Loucy (cell line): Measurements from ENCODE around the gene CFAP54.

Experiments used
- H2AFZ ChIP-seq: fragments of 200-600 bp; sonication (generic); 2 replicates; pipeline ENCODE4 v1.6.0; 2016; ENCODE audit warnings: antibody characterized with exemption, mild to moderate bottlenecking, low read length, moderate library complexity
- H3F3A ChIP-seq: fragments of 200-600 bp; 2 replicates; pipeline ENCODE4 v1.6.0; 2016; ENCODE audit warnings: antibody characterized with exemption, low read depth, mild to moderate bottlenecking
- H3K27me3 ChIP-seq: fragments of 200-600 bp; sonication (generic); 2 replicates; pipeline ENCODE4 v1.6.1; 2014; ENCODE audit warnings: low read length, mild to moderate bottlenecking; ENCODE audit not compliant: insufficient read depth, poor library complexity, severe bottlenecking
- H3K36me3 ChIP-seq: fragments of 200-600 bp; sonication (generic); 2 replicates; pipeline ENCODE4 v1.6.1; 2016; ENCODE audit warnings: low read length; ENCODE audit not compliant: insufficient read depth
- H3K4me1 ChIP-seq: fragments of 200-600 bp; sonication (generic); 2 replicates; pipeline ENCODE4 v1.5.1; 2014; ENCODE audit warnings: low read length, mild to moderate bottlenecking; ENCODE audit not compliant: insufficient read depth, poor library complexity, severe bottlenecking
- H3K4me2 ChIP-seq: fragments of 200-600 bp; sonication (generic); 2 replicates; pipeline ENCODE4 v1.6.0; 2014; ENCODE audit warnings: antibody characterized with exemption, low read length, low read depth, mild to moderate bottlenecking; ENCODE audit not compliant: poor library complexity, severe bottlenecking
- H3K4me3 ChIP-seq: fragments of 200-600 bp; sonication (generic); 2 replicates; pipeline ENCODE4 v1.5.1; 2014; ENCODE audit warnings: low read length, mild to moderate bottlenecking, mixed read lengths; ENCODE audit not compliant: poor library complexity, severe bottlenecking
- H3K79me2 ChIP-seq: fragments of 200-600 bp; sonication (generic); 2 replicates; pipeline ENCODE4 v1.6.1; 2014; ENCODE audit warnings: low read length; ENCODE audit not compliant: insufficient read depth
- H3K9ac ChIP-seq: fragments of 200-600 bp; sonication (generic); 2 replicates; pipeline ENCODE4 v1.6.0; 2014; ENCODE audit warnings: mild to moderate bottlenecking, low read depth, low read length, moderate library complexity; ENCODE audit not compliant: poor library complexity, severe bottlenecking
- H3K9me2 ChIP-seq: fragments of 200-600 bp; sonication (generic); replicated peaks from 2 replicates; pipeline ENCODE4 v1.6.1; 2016; ENCODE audit warnings: low read depth, low read length, mixed read lengths
- H3K9me3 ChIP-seq: fragments of 200-600 bp; sonication (generic); 2 replicates; pipeline ENCODE4 v1.6.1; 2014; ENCODE audit warnings: mild to moderate bottlenecking, antibody characterized with exemption, low read length, low read depth; ENCODE audit not compliant: insufficient read depth
- H4K20me1 ChIP-seq: fragments of 200-600 bp; sonication (generic); 2 replicates; pipeline ENCODE4 v1.6.0; 2014; ENCODE audit warnings: antibody characterized with exemption, low read length, mild to moderate bottlenecking; ENCODE audit not compliant: insufficient read depth, poor library complexity, severe bottlenecking
- EZH2phosphoT487 ChIP-seq: fragments of 200-600 bp; IDR thresholded peaks from 2 replicates; pipeline ENCODE4 v1.6.1; 2018; ENCODE audit warnings: antibody characterized with exemption, mild to moderate bottlenecking, moderate library complexity, borderline replicate concordance
- TF ChIP-seq, protein P1 (sequence below): fragments of 200-600 bp; sonication (generic); conservative IDR thresholded peaks from 2 replicates; pipeline ENCODE4 v1.5.1; 2014; ENCODE audit warnings: mild to moderate bottlenecking, antibody characterized with exemption, low read length

The CFAP54 gene

DNA sequence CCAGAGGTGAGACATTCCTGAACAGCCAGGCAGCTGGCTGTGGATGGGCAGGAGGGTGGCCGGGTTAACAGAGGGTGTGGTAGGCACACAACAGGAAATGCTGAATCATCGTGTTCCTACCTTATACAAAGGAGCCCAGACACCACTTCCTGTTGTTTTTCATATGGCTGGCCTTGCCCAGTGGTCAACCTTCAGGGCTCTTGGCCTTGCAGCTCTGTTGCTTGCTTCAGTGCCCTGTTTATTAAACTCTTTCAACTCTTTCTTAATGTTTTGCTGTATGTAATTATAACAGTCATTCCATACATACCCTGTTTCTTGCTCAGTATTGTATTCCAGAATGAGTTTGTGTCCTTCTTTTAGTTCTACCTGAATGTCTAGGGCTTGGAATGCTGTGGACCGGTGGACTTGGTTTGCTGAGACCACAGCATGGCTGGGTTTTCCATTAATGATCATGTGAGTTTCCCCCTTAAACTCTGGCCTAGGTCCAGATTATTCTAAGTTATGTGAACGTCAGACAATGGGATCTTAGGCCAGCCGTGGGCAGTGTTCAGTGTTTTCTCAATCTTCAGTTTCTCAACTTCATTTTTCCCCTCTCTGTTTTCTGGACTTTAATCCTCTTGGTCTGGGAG, 11.9 kb downstream of the CFAP54 start:
- H3K79me2 ChIP-seq: no peaks in the 10 kb centered on the region
- peak overlapping the region; percentile 30 for H3K4me3 ChIP-seq
- no peak for TF ChIP-seq EZH2phosphoT487
- TF ChIP-seq, protein P1, sequence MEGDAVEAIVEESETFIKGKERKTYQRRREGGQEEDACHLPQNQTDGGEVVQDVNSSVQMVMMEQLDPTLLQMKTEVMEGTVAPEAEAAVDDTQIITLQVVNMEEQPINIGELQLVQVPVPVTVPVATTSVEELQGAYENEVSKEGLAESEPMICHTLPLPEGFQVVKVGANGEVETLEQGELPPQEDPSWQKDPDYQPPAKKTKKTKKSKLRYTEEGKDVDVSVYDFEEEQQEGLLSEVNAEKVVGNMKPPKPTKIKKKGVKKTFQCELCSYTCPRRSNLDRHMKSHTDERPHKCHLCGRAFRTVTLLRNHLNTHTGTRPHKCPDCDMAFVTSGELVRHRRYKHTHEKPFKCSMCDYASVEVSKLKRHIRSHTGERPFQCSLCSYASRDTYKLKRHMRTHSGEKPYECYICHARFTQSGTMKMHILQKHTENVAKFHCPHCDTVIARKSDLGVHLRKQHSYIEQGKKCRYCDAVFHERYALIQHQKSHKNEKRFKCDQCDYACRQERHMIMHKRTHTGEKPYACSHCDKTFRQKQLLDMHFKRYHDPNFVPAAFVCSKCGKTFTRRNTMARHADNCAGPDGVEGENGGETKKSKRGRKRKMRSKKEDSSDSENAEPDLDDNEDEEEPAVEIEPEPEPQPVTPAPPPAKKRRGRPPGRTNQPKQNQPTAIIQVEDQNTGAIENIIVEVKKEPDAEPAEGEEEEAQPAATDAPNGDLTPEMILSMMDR: no peak
- H3K9me2 ChIP-seq: no peaks in the 10 kb centered on the region
- H4K20me1 ChIP-seq: no peaks in the 10 kb centered on the region
- H3K36me3 ChIP-seq: no peaks in the 10 kb centered on the region
- no peaks in the 10 kb centered on the region for H3K27me3 ChIP-seq
- H3K9ac ChIP-seq: peak overlapping the region; percentile 13
- peak overlapping the region; percentile 18; the same call in 1 of the 2 replicates for H2AFZ ChIP-seq
- H3K4me1 ChIP-seq: peaks cover 32% of the 10 kb centered on the region
- peak overlapping the region; percentile 68 for H3K4me2 ChIP-seq
- no peaks in the 10 kb centered on the region for H3K9me3 ChIP-seq
- H3F3A ChIP-seq: no peaks in the 10 kb centered on the region

GRCh38 chr12:96501908-96502307, 12.5 kb downstream of the CFAP54 start:
- H2AFZ ChIP-seq: peak overlapping the region; percentile 38; the same call in 1 of the 2 replicates
- peaks cover 32% of the 10 kb centered on the region for H3K4me1 ChIP-seq
- TF ChIP-seq EZH2phosphoT487: no peak
- TF ChIP-seq, protein P1: no peak
- no peak overlapping the region for H3K4me3 ChIP-seq
- peak overlapping the region; percentile 68 for H3K4me2 ChIP-seq
- H3K9me2 ChIP-seq: no peaks in the 10 kb centered on the region
- H3K36me3 ChIP-seq: no peaks in the 10 kb centered on the region
- H3K9ac ChIP-seq: peak overlapping the region; percentile 13
- no peaks in the 10 kb centered on the region for H3K9me3 ChIP-seq
- no peaks in the 10 kb centered on the region for H4K20me1 ChIP-seq
- H3F3A ChIP-seq: no peaks in the 10 kb centered on the region
- H3K27me3 ChIP-seq: no peaks in the 10 kb centered on the region
- H3K79me2 ChIP-seq: no peaks in the 10 kb centered on the region

GRCh38 chr12:96502477-96502876, 13.1 kb downstream of the CFAP54 start:
- H3K4me2 ChIP-seq: peak overlapping the region; percentile 5
- no peaks in the 10 kb centered on the region for H3K9me2 ChIP-seq
- no peak overlapping the region for H2AFZ ChIP-seq

More at GRCh38 chr12:96502477-96502876, 13.1 kb downstream of the CFAP54 start:
- H4K20me1 ChIP-seq: no peaks in the 10 kb centered on the region
- H3K9me3 ChIP-seq: no peaks in the 10 kb centered on the region
- H3F3A ChIP-seq: no peaks in the 10 kb centered on the region
- H3K4me3 ChIP-seq: no peak overlapping the region
- peaks cover 31% of the 10 kb centered on the region for H3K4me1 ChIP-seq
- no peaks in the 10 kb centered on the region for H3K79me2 ChIP-seq
- H3K9ac ChIP-seq: no peak overlapping the region
- no peaks in the 10 kb centered on the region for H3K27me3 ChIP-seq
- TF ChIP-seq EZH2phosphoT487: no peak
- TF ChIP-seq, protein P1: no peak
- H3K36me3 ChIP-seq: no peaks in the 10 kb centered on the region
